Choroid plexus epithelial cell (primary cell): ENCODE results near the gene CACNA1F.

Experiments used
- DNase-seq: peaks from one replicate; pipeline ENCODE4 v3.0.0-alpha.2; 2010; ENCODE audit warnings: low read depth
- H3K4me3 ChIP-seq: 2 replicates; pipeline ENCODE4 v1.5.1; 2011; ENCODE audit warnings: low read depth, mild to moderate bottlenecking, control low read depth, low read length, moderate library complexity
- TF ChIP-seq, protein P1 (sequence below): conservative IDR thresholded peaks from 2 replicates; pipeline ENCODE4 v1.5.1; 2011; ENCODE audit warnings: low read depth, mild to moderate bottlenecking, control low read depth, inconsistent platforms, low read length, moderate library complexity

CACNA1F gene

DNA sequence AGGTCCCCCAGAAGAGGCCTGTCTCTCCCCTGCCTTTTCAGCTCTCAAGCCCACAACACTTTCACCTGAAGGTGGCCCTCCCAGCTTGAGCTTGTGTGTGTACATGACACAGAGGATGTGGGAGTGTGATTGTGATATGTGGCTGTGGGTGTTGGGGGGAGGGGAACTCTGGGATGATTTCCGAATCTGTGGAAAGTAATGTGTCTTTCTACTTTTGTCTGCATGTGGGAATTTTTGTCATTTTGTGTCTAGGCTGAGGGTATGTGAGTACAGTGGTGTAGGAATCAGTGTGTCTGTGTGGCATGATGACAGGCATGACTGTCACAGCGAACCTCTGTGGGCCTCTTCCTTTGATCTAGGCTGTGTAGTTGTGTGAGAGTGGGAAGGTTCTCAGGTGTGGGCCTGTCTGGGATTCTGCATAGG, 39.6 kb downstream of the CACNA1F start:
- no peak overlapping the region for H3K4me3 ChIP-seq
- DNase-seq, result no peak
- TF ChIP-seq, protein P1, sequence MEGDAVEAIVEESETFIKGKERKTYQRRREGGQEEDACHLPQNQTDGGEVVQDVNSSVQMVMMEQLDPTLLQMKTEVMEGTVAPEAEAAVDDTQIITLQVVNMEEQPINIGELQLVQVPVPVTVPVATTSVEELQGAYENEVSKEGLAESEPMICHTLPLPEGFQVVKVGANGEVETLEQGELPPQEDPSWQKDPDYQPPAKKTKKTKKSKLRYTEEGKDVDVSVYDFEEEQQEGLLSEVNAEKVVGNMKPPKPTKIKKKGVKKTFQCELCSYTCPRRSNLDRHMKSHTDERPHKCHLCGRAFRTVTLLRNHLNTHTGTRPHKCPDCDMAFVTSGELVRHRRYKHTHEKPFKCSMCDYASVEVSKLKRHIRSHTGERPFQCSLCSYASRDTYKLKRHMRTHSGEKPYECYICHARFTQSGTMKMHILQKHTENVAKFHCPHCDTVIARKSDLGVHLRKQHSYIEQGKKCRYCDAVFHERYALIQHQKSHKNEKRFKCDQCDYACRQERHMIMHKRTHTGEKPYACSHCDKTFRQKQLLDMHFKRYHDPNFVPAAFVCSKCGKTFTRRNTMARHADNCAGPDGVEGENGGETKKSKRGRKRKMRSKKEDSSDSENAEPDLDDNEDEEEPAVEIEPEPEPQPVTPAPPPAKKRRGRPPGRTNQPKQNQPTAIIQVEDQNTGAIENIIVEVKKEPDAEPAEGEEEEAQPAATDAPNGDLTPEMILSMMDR, result no peak

DNA sequence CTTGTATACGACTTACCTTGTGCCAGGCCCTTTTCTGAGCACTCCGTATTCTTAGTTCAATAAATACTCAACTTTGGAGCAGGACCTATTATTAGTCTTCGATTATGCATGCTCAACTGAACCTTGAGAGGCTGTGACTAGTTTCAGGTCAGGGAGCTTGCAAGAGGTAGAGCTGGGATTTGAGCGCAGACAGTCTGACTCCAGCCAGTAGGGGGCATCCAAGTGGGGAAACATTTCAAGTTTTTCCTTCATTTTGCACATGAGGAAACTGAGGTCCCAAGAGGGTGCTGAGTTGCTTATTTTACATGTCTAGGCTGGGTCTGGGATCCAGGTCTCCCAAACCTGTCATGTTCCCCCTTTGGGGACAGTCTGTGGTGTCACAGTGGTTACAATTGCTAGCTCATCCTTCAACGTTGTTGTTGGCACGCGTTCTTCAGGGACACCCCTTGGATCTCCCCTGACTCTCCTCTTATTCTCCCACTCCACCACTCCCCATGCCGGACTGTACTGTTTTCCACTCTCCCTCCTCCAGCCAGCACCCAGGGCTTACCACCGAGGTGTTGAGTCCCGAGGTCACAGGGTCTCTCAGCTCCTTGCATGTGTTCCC, 40.3 kb downstream of the CACNA1F start:
- TF ChIP-seq, protein P1, result peak; percentile 76
- no peak overlapping the region for H3K4me3 ChIP-seq
- peak; percentile 58 for DNase-seq

DNA sequence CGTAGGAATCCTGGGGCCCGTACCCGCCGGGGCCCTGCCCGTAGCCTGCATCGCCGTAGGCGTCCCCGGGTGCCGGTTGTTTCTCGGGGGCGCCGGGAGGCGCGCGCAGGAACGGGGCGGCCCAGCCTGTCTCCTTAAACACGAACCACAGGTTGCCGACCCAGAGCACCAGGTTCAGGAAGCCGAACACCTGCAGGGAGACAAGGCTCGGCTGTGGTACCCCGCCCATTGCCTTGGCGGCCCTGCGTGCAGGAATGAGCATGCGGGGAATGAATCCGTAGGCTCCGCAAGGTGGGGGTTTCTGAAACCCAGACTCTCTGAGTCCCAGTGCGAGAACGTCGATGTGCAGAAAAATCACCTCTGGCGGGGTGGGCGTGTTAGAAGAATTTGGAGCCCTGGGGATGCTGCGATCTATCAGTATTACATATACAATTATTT, 41.5 kb downstream of the CACNA1F start:
- H3K4me3 ChIP-seq, result peak overlapping the region; percentile 78
- TF ChIP-seq, protein P1, result no peak
- no peak for DNase-seq

DNA sequence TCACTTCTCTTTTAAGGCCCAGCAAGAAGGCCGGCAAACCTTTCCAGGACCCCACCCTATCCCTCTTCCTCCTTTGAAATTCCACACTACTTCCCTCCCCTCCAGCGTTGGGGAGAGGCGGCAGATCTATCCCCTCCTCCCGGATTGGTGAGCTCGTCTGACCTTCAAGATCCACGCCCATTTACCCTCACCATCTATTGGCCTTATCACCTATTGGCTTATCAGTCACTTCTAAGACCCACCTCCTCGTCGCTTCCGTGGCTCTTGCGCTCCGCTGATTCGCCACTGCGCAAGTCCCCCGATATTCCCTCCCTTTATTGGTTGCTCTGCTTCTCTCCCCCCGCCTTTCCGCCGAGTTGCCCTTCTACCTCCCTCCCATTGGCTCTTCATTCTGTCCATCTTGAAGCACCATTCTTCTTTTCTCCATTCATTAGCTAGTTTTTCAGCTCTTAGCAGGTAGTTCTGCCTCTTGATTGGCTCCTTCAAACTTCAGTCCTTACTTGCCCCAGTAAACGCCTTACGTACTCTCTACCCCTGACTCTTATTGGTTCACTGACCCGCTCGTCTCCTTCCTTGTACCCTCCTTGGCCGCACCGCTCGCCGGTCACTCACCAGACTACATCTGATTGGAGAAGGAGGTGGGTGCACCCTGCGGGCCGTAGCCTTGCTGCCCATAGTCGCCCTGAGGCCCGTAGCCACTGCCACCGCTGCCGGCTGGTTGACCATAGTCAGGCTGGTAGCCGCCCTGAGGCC, 42.1 kb downstream of the CACNA1F start:
- TF ChIP-seq, protein P1, result no peak
- DNase-seq, result peak; percentile 100
- peak overlapping the region; percentile 78 for H3K4me3 ChIP-seq

DNA sequence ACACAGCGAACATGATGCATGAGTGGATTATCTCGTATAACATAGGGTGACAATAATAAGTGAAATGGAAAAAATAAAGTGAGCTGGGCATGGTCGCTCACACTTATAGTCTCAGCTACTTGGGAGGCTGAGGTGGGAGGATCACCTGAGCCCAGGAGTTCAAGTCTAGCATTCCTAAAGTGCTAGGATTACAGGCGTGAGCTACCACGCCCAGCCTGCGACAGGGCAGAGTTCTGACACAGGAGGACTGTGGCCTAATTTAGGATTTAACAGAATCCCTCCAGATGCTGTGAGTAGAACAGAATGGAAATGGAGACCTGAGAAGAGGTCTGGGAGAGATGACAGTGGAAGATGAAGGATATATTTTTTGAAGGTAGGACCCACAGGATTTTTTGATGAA, 43.5 kb downstream of the CACNA1F start:
- DNase-seq, result no peak
- H3K4me3 ChIP-seq, result no peak overlapping the region
- TF ChIP-seq, protein P1, result no peak

DNA sequence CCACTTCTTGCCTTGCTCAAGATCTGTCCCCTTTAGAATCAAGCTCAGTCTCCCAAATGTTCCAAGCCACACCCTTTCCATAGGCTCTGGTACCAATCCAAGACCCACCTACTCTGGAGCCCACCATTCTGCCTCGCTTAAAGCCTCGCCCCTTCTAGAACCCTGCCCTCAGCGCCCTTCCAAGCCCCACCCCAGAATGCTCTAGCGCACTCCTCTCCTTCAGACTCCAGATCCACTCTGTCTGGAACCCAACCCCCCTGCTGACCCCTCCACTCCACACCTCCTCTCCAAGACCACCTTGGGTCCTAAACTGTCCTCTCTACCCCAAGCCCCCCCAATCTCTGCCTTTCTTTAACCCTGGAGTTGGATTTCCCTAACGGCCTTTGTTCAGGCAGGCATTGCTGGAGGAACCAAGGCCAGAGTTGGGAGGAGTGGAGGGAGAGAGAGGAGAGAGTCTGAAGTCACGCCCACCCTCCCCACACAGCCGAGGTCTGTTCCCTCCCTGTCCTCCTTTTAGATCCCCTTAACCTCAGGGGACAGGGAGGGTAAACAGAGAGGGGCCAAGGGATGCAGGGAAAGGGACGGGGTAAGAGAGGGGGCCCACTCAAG, 44.6 kb downstream of the CACNA1F start:
- no peak overlapping the region for H3K4me3 ChIP-seq
- no peak for DNase-seq
- TF ChIP-seq, protein P1, result no peak
